Adrenal gland (tissue), 5 donors: ENCODE measurements around the gene ZIC2.

ENCODE experiments used
- POLR2A ChIP-seq, 2 donors: fragments of 450-650 bp; IDR thresholded peaks; one replicate each; pipeline ENCODE4 v1.6.1; 2017; ENCODE audit warnings: antibody characterized with exemption in 2 of 2, mild to moderate bottlenecking in 2 of 2, moderate library complexity in 1 of 2
- TF ChIP-seq, protein P1 (sequence below), 6 experiments: fragments of 450-650 bp in 4 of 6; fragments of 200-600 bp in 2 of 6; sonication (generic) in 1 of 6; IDR thresholded peaks; 1 replicate in 5 of 6; 2 replicates in 1 of 6; pipeline versions ENCODE4 v1.5.1 to v1.8.0; 2016 to 2021; ENCODE audit warnings: antibody characterized with exemption in 6 of 6, mild to moderate bottlenecking in 2 of 6, moderate library complexity in 1 of 6
- donor health status: DM: no; HTN: no; CAD: no.

DNA sequence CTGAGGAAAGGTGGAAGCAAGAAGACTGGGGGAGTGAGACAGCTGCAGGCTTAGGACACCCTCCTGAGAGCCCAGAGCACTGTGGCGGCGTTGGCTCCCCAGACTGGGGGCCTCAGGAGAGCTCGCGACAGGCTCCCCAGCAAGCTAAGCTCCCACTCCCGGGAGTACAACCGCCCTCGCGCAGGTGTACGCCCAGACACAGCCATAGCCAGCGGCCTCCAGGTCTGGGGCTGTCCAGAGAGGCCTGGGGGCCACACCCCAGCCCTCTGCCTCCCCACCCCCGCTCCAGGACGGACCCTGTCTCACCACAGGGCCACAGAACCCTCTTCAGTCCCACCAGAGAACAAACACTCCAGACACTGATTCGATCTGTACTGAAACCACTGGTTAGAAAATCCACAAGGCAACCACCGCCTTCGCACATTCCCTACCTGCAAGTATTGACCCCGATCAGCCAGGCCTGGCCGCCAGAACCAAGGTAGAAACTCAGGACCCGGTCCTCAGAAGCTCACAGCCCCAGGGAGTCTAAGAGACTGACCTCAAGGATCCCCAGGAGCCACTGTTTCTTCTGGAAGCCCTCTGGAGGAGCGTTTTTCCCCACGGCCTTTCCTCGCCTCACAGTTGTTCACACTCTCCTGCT is 26.4 kb upstream of the ZIC2 start:
- TF ChIP-seq, protein P1, sequence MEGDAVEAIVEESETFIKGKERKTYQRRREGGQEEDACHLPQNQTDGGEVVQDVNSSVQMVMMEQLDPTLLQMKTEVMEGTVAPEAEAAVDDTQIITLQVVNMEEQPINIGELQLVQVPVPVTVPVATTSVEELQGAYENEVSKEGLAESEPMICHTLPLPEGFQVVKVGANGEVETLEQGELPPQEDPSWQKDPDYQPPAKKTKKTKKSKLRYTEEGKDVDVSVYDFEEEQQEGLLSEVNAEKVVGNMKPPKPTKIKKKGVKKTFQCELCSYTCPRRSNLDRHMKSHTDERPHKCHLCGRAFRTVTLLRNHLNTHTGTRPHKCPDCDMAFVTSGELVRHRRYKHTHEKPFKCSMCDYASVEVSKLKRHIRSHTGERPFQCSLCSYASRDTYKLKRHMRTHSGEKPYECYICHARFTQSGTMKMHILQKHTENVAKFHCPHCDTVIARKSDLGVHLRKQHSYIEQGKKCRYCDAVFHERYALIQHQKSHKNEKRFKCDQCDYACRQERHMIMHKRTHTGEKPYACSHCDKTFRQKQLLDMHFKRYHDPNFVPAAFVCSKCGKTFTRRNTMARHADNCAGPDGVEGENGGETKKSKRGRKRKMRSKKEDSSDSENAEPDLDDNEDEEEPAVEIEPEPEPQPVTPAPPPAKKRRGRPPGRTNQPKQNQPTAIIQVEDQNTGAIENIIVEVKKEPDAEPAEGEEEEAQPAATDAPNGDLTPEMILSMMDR (IDR thresholded peaks at IDR 0.05) = no peak
- TF ChIP-seq POLR2A (IDR thresholded peaks at IDR 0.05) = no peak
